ENCODE results near the gene STOX1. TPM values are rescaled to one million over a fixed set of nuclear protein-coding genes. Genes with fewer than 3 reads are reported as not detected.

STOX1 gene
- polyA plus RNA-seq (0.11 to 0.24 TPM (median 0.14 TPM) in 3 replicates), polyA minus RNA-seq (0.19 to 0.20 TPM in 2 of 3 replicates, not detected in the other)
- 0.24 TPM for polyA plus RNA-seq (2011; ENCODE audit: low read depth)
- polyA plus RNA-seq (2011; cell fraction: cytosol; rRNA removed): 0.14 and 0.32 TPM in 2 replicates
- 0.33 and 0.55 TPM in 2 replicates for polyA plus RNA-seq (2011; cell fraction: nucleus; rRNA removed)
- polyA plus RNA-seq (2012; ENCODE audit: low replicate concordance): 0.08 and 0.09 TPM in 2 replicates
- polyA minus RNA-seq (2011; cell fraction: cytosol; rRNA and poly(A)+ RNA removed): not detected
- polyA minus RNA-seq (2011; cell fraction: nucleus; rRNA and poly(A)+ RNA removed): 0.11 and 0.31 TPM in 2 replicates

- Histone ChIP-seq H3K4me3 (ENCODE audit: control insufficient read depth in 2 of 3, extremely low read depth in 1 of 3, insufficient read depth in 2 of 3, low read depth in 1 of 3, low read length in 3 of 3) (peak within 1 kb of the TSS; percentile 46 to 73 (median 65)), H2AFZ (ENCODE audit: control insufficient read depth, low read length) (peak within 1 kb of the TSS; percentile 81), H3K27ac (ENCODE audit: control insufficient read depth, insufficient read depth, low read length) (no peak within 1 kb of the TSS), H3K9me1 (ENCODE audit: control insufficient read depth, extremely low read depth, insufficient read depth, low read length) (no peaks in the 10 kb centered on the region), H3K27me3 (ENCODE audit: control insufficient read depth, extremely low read depth, insufficient read depth, low read length) (peaks cover 16% of the 10 kb centered on the region), H3K9me3 (ENCODE audit: control insufficient read depth, low read depth, low read length) (no peaks in the 10 kb centered on the region), H3K36me3 (ENCODE audit: control insufficient read depth in 2 of 2, extremely low read depth in 1 of 2, insufficient read depth in 2 of 2, low read length in 2 of 2) (no peaks in the 10 kb centered on the region), H3K9ac (ENCODE audit: control insufficient read depth, extremely low read depth, insufficient read depth, low read length) (peak within 1 kb of the TSS; percentile 56), H4K20me1 (ENCODE audit: control insufficient read depth, extremely low read depth, insufficient read depth, low read length) (no peaks in the 10 kb centered on the region), H3K79me2 (ENCODE audit: control insufficient read depth, insufficient read depth, low read length) (no peaks in the 10 kb centered on the region), H3K4me1 (ENCODE audit: control insufficient read depth, extremely low read depth, insufficient read depth, low read length) (peaks cover 5% of the 10 kb centered on the region), H3K4me2 (ENCODE audit: control insufficient read depth, extremely low read depth, insufficient read depth, low read depth, low read length) (peak within 1 kb of the TSS; percentile 85)
- FAIRE-seq: no peak
- dilution Hi-C loops (cut with MboI; ENCODE audit: extremely low pct_ligation_motif_present, low sequenced_read_pairs): no loop called here
- TF ChIP-seq EZH2 (IDR thresholded peaks at IDR 0.05; ENCODE audit: low read length) (no peak), CTCF (optimal IDR thresholded peaks at IDR 0.05 in 1 of 3, IDR thresholded peaks at IDR 0.05 in 1 of 3, conservative IDR thresholded peaks at IDR 0.05 in 1 of 3; ENCODE audit: extremely low read depth in 1 of 3, insufficient read depth in 2 of 3, low read length in 3 of 3) (no peak)
- DNase-seq (ENCODE audit: low read depth, low spot score): no peak
These were observed at the start of gene STOX1 for GRCh38 chr10:68826764-68827591. Gene STOX1 (plus strand): TSS chr10:68827531. CDS start chr10:68827624, 93 bp downstream.

GRCh38 chr10:68781613-68782574 lies 45.4 kb upstream of the STOX1 start:
- Histone ChIP-seq H3K27me3 (ENCODE audit: control insufficient read depth, extremely low read depth, insufficient read depth, low read length) (no peaks in the 10 kb centered on the region), H3K4me2 (ENCODE audit: control insufficient read depth, extremely low read depth, insufficient read depth, low read depth, low read length) (no peak overlapping the region), H4K20me1 (ENCODE audit: control insufficient read depth, extremely low read depth, insufficient read depth, low read length) (no peaks in the 10 kb centered on the region), H3K4me3 (ENCODE audit: control insufficient read depth in 2 of 3, extremely low read depth in 1 of 3, insufficient read depth in 2 of 3, low read depth in 1 of 3, low read length in 3 of 3) (no peak overlapping the region), H2AFZ (ENCODE audit: control insufficient read depth, low read length) (no peak overlapping the region), H3K4me1 (ENCODE audit: control insufficient read depth, extremely low read depth, insufficient read depth, low read length) (no peaks in the 10 kb centered on the region), H3K36me3 (ENCODE audit: control insufficient read depth in 2 of 2, extremely low read depth in 1 of 2, insufficient read depth in 2 of 2, low read length in 2 of 2) (peaks cover 9 to 13% of the 10 kb centered on the region in 2 experiments), H3K79me2 (ENCODE audit: control insufficient read depth, insufficient read depth, low read length) (no peaks in the 10 kb centered on the region), H3K9ac (ENCODE audit: control insufficient read depth, extremely low read depth, insufficient read depth, low read length) (no peak overlapping the region), H3K9me3 (ENCODE audit: control insufficient read depth, low read depth, low read length) (no peaks in the 10 kb centered on the region), H3K27ac (ENCODE audit: control insufficient read depth, insufficient read depth, low read length) (no peak overlapping the region), H3K9me1 (ENCODE audit: control insufficient read depth, extremely low read depth, insufficient read depth, low read length) (no peaks in the 10 kb centered on the region)
- dilution Hi-C loops (cut with MboI; ENCODE audit: extremely low pct_ligation_motif_present, low sequenced_read_pairs): no loop called here
- TF ChIP-seq CTCF (optimal IDR thresholded peaks at IDR 0.05 in 1 of 3, IDR thresholded peaks at IDR 0.05 in 1 of 3, conservative IDR thresholded peaks at IDR 0.05 in 1 of 3; ENCODE audit: extremely low read depth in 1 of 3, insufficient read depth in 2 of 3, low read length in 3 of 3) (no peak), EZH2 (IDR thresholded peaks at IDR 0.05; ENCODE audit: low read length) (no peak)
- FAIRE-seq: no peak
- DNase-seq (ENCODE audit: low read depth, low spot score): no peak

Measured in keratinocyte (primary cell).